WTC11 (cell line): ENCODE data around the gene FASN. TPM values are rescaled to one million over a fixed set of nuclear protein-coding genes. Genes with fewer than 3 reads are reported as not detected.

Experiments used
- ATAC-seq: fragments of 200-7000 bp; cut with Tn5 transposase; 2 replicates; pipeline ENCODE4 v1.10.0; 2021; ENCODE audit warnings: mild to moderate bottlenecking, moderate library complexity
- CTCF ChIA-PET: fragments of 300-600 bp; sonication (Branson Sonifier 250); formaldehyde crosslinking; loops from one replicate; lab custom pipeline; 2021; ENCODE audit warnings: antibody characterized with exemption; lab: Charles Lee
- POLR2A ChIA-PET: fragments of 350-600 bp; sonication (Branson Sonifier 250); formaldehyde crosslinking; loops from one replicate; lab custom pipeline; 2021; ENCODE audit warnings: antibody characterized with exemption; lab: Charles Lee
- DNase-seq: peaks from one replicate; pipeline ENCODE4 v3.0.0; 2021; ENCODE audit warnings: low spot score
- H3K27ac Mint-ChIP-seq: 2 replicates; pipeline ENCODE4 v1.8.0; 2021; ENCODE audit warnings: mixed read lengths
- H3K27me3 Mint-ChIP-seq: 2 replicates; pipeline ENCODE4 v1.8.0; 2021; ENCODE audit warnings: low read depth, mild to moderate bottlenecking, moderate library complexity, mixed read lengths
- H3K36me3 Mint-ChIP-seq: 2 replicates; pipeline ENCODE4 v1.8.0; 2021; ENCODE audit warnings: mixed read lengths
- H3K4me1 Mint-ChIP-seq: 2 replicates; pipeline ENCODE4 v1.8.0; 2022; ENCODE audit warnings: mixed read lengths
- H3K4me3 Mint-ChIP-seq: 2 replicates; pipeline ENCODE4 v1.8.0; 2021; ENCODE audit warnings: mild to moderate bottlenecking, moderate library complexity, mixed read lengths
- H3K9me3 Mint-ChIP-seq: 2 replicates; pipeline ENCODE4 v1.8.0; 2021; ENCODE audit warnings: mixed read lengths
- AFF4 ChIP-seq: sonication (generic); formaldehyde crosslinking; IDR thresholded peaks from 2 replicates; pipeline ENCODE4 v1.8.1; 2023; ENCODE audit warnings: mild to moderate bottlenecking, missing genetic modification reagents, borderline replicate concordance
- ATF2 ChIP-seq: sonication (generic); formaldehyde crosslinking; IDR thresholded peaks from 2 replicates; pipeline ENCODE4 v1.8.1; 2022; ENCODE audit warnings: low read depth, missing genetic modification reagents, borderline replicate concordance
- ELF4 ChIP-seq: sonication (generic); formaldehyde crosslinking; IDR thresholded peaks from 2 replicates; pipeline ENCODE4 v1.8.1; 2022; ENCODE audit warnings: low read depth, mild to moderate bottlenecking, moderate library complexity, missing genetic modification reagents
- FOXJ3 ChIP-seq: sonication (generic); formaldehyde crosslinking; IDR thresholded peaks from 2 replicates; pipeline ENCODE4 v1.9.0; 2021; ENCODE audit warnings: missing genetic modification reagents, mild to moderate bottlenecking, borderline replicate concordance
- GABPB1 ChIP-seq: sonication (generic); formaldehyde crosslinking; IDR thresholded peaks from 2 replicates; pipeline ENCODE4 v1.8.1; 2023; ENCODE audit warnings: mild to moderate bottlenecking, missing genetic modification reagents
- IRF1 ChIP-seq: sonication (generic); formaldehyde crosslinking; IDR thresholded peaks from 2 replicates; pipeline ENCODE4 v1.8.0; 2023; ENCODE audit warnings: missing genetic modification reagents
- IRF2 ChIP-seq: sonication (generic); formaldehyde crosslinking; IDR thresholded peaks from 2 replicates; pipeline ENCODE4 v1.8.0; 2022; ENCODE audit warnings: low read depth, missing genetic modification reagents, borderline replicate concordance
- JUN ChIP-seq: sonication (generic); formaldehyde crosslinking; IDR thresholded peaks from 2 replicates; pipeline ENCODE4 v1.8.0; 2023; ENCODE audit warnings: mild to moderate bottlenecking, missing genetic modification reagents
- MAX ChIP-seq: sonication (generic); formaldehyde crosslinking; IDR thresholded peaks from 2 replicates; pipeline ENCODE4 v1.8.0; 2022; ENCODE audit warnings: mild to moderate bottlenecking, missing genetic modification reagents
- OVOL2 ChIP-seq: fragments of 250-450 bp; sonication (Bioruptor Pico); IDR thresholded peaks from 2 replicates; pipeline ENCODE4 v1.9.0; 2021; ENCODE audit warnings: mild to moderate bottlenecking, borderline replicate concordance
- RELA ChIP-seq: sonication (generic); formaldehyde crosslinking; IDR thresholded peaks from 2 replicates; pipeline ENCODE4 v1.8.1; 2022; ENCODE audit warnings: missing genetic modification reagents, mild to moderate bottlenecking, borderline replicate concordance
- SMAD4 ChIP-seq: sonication (generic); formaldehyde crosslinking; IDR thresholded peaks from 2 replicates; pipeline ENCODE4 v1.8.0; 2022; ENCODE audit warnings: mild to moderate bottlenecking, missing genetic modification reagents
- TEAD1 ChIP-seq: sonication (generic); formaldehyde crosslinking; IDR thresholded peaks from 2 replicates; pipeline ENCODE4 v1.8.0; 2022; ENCODE audit warnings: mild to moderate bottlenecking, missing genetic modification reagents
- USF1 ChIP-seq: sonication (generic); formaldehyde crosslinking; IDR thresholded peaks from 2 replicates; pipeline ENCODE4 v1.8.0; 2022; ENCODE audit warnings: mild to moderate bottlenecking, missing genetic modification reagents
- ZNF263 ChIP-seq: sonication (generic); formaldehyde crosslinking; IDR thresholded peaks from 2 replicates; pipeline ENCODE4 v1.8.1; 2022; ENCODE audit warnings: low read depth, mild to moderate bottlenecking, moderate library complexity, missing genetic modification reagents
- ZNF317 ChIP-seq: sonication (generic); formaldehyde crosslinking; IDR thresholded peaks from 2 replicates; pipeline ENCODE4 v1.8.1; 2023; ENCODE audit warnings: low read depth, mild to moderate bottlenecking, moderate library complexity, missing genetic modification reagents, borderline replicate concordance
- ZNF416 ChIP-seq: fragments of 250-450 bp; sonication (Bioruptor Pico); IDR thresholded peaks from 2 replicates; pipeline ENCODE4 v1.9.0; 2021; ENCODE audit warnings: mild to moderate bottlenecking, inconsistent platforms
- ZNF671 ChIP-seq: fragments of 250-450 bp; sonication (Bioruptor Pico); IDR thresholded peaks from 2 replicates; pipeline ENCODE4 v1.8.0; 2021; ENCODE audit warnings: mild to moderate bottlenecking
- total RNA-seq: library from RNA; stranded (reverse); gene quantifications from 3 replicates; pipeline ENCODE4 v1.2.3, GENCODE V29; 2021

The FASN gene
- total RNA-seq, 1 experiment from 2014 or later: 742 TPM

- DNase-seq: no peak
- Mint-ChIP-seq H3K4me3 (no peak overlapping the region), H3K4me1 (peaks cover 10% of the 10 kb centered on the region), H3K9me3 (no peaks in the 10 kb centered on the region)
- POLR2A ChIA-PET: no interaction called here
- TF ChIP-seq TEAD1 (CRISPR knock-in tag): no peak
- TF ChIP-seq MAX: no peak
- no peak for TF ChIP-seq SMAD4 (CRISPR knock-in tag)
- TF ChIP-seq ATF2: no peak
- TF ChIP-seq RELA (CRISPR knock-in tag): no peak
- TF ChIP-seq ZNF263 (CRISPR knock-in tag): no peak
- TF ChIP-seq JUN (CRISPR knock-in tag): no peak
- TF ChIP-seq, all 79 proteins: peak for 0
- no peak for ATAC-seq
- peaks cover 3% of the 10 kb centered on the region; the same call in 1 of the 2 replicates for H3K27me3 Mint-ChIP-seq
- CTCF ChIA-PET: interaction anchor here (1.4 to 2.8 kb wide), 2 partner anchors 15 to 91 kb away, joined by 5 to 10 read pairs; no protein-coding TSS in a partner anchor
- H3K27ac Mint-ChIP-seq: no peak overlapping the region
- H3K36me3 Mint-ChIP-seq: no peaks in the 10 kb centered on the region
Observed at GRCh38 chr17:82121246-82121645, 23.2 kb upstream of the FASN start.

GRCh38 chr17:82120148-82120547 is 22.1 kb upstream of the FASN start:
- Mint-ChIP-seq H3K36me3 (no peaks in the 10 kb centered on the region), H3K4me3 (no peak overlapping the region)
- CTCF ChIA-PET: interaction anchor here (0.9 to 2.8 kb wide), 4 partner anchors 14 to 90 kb away, joined by 3 to 10 read pairs (median 6); no protein-coding TSS in a partner anchor

More at GRCh38 chr17:82120148-82120547, 22.1 kb upstream of the FASN start:
- peaks cover 3% of the 10 kb centered on the region; the same call in 1 of the 2 replicates for H3K27me3 Mint-ChIP-seq
- no peak for TF ChIP-seq ZNF416 (CRISPR knock-in tag)
- no peak for TF ChIP-seq OVOL2 (CRISPR knock-in tag)
- no peak for TF ChIP-seq ZNF317
- TF ChIP-seq IRF1: no peak
- TF ChIP-seq ATF2: no peak
- no peak for TF ChIP-seq AFF4 (CRISPR knock-in tag)
- no peak for TF ChIP-seq ZNF671
- TF ChIP-seq USF1 (CRISPR knock-in tag): no peak
- TF ChIP-seq IRF2 (CRISPR knock-in tag): no peak
- no peak for TF ChIP-seq FOXJ3 (CRISPR knock-in tag)
- TF ChIP-seq GABPB1 (CRISPR knock-in tag): no peak
- TF ChIP-seq ELF4 (CRISPR knock-in tag): no peak
- TF ChIP-seq, all 79 proteins: peak for 0
- POLR2A ChIA-PET: no interaction called here
- H3K9me3 Mint-ChIP-seq: no peaks in the 10 kb centered on the region
- H3K27ac Mint-ChIP-seq: no peak overlapping the region
- H3K4me1 Mint-ChIP-seq: peaks cover 10% of the 10 kb centered on the region
- DNase-seq: no peak
- ATAC-seq: no peak
